NCI-H2196 (cell line): ENCODE measurements around the gene ZNF708.
A peak's percentile ranks its signal among the peaks of the same experiment; 100 is the strongest.
"Not testable (repeated sequence)": the region's sequence is repeated elsewhere in the genome, so short reads cannot be mapped to it uniquely, and the experiment has no call there.

ENCODE experiments used
- DNase-seq: peaks from one replicate; lab custom pipeline; 2025; ENCODE audit not compliant: unreplicated experiment; lab: John Stamatoyannopoulos, UW

Gene ZNF708

GRCh38 chr19:21328885-21329605 lies at the start of gene ZNF708:
ZNF708 (minus strand) TSS chr19:21329410; CDS start chr19:21329212, 198 bp downstream.
- DNase-seq, result peak; percentile 90

DNA sequence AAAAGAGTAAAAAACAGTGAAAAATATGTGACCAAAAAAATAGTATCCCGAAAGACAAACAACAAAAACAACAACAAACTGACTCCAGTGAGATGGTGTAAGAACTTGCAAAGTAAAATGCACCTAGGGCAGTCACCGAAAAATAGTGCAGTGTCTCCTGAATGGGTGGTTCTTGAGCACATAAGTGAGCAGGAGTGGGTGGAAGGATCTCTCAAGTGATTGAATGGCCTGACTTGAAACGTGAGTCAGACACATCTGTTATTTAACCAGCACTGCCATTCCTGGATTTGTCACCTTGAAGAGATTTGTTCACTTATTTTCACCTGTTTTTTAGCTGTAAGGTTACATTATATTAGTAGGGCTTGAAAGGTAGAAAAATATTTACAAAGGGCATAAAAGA lies 33.1 kb upstream of the ZNF708 start:
- no peak for DNase-seq

- peak; percentile 94 for DNase-seq
These were observed 29.7 kb upstream of the ZNF708 start, which contains the start of gene ZNF738 for GRCh38 chr19:21358768-21359451. ZNF738 (plus strand) TSS chr19:21359000; CDS start chr19:21359141, 141 bp downstream.

DNA sequence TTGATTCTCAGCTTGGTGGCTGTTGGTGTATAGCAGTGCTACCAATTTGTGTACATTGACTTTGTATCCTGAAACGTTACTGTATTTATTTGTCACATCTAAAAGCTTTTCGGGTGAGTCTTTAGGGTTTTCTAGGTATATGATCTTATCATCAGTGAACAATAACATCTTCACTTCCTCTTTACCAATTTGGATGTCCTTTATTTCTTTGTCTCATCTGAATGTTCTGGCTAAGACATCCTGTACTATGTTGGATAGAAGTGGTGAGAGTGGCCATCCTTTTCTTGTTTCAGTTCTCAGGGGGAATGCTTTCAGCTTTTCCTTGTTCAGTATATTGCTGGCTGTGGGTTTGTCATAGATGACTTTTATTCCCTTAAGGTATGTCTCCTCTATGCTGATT lies 23.6 kb upstream of the ZNF708 start:
- DNase-seq, result no peak

- DNase-seq, result not testable (repeated sequence)
These were observed 15.6 kb upstream of the ZNF708 start for GRCh38 chr19:21344841-21345240.

DNA sequence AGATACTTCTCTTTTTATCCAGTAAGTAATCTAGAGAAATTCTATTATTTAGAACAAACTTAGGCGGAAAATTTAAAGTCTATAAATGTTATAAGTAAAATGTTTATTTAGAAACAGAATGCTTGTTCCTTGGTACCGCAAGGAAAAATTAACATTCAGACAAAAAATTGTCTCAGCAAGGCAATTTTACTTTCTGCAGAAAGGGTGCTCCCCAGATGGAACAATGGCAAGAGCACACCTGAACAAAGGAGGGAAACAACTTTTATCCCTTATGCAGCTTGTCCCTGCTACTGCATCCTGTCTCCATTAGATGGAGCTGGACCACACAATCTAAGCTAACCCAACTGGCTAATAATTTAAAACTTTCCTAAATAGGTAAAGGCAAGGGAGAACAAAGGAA lies 6.5 kb upstream of the ZNF708 start:
- no peak for DNase-seq

GRCh38 chr19:21328406-21328805 lies 804 bp downstream of the ZNF708 start:
- no peak for DNase-seq

DNA sequence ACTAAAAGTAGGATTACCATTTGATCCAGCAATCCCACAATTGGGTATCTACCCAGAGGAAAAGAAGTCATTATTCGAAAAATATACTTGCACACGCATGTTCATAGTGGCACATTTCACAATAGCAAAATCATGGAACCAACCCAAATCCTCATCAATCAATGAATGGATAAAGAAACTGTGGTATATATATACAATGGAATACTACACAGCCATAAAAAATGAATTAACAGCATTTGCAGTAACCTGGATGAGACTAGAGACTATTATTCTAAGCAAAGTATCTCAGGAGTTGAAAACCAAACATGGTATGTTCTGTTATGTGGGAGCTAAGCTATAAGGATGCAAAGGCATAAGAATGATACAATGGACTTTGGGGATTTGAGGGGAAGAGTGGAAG lies 3.0 kb downstream of the ZNF708 start:
- no peak for DNase-seq

DNA sequence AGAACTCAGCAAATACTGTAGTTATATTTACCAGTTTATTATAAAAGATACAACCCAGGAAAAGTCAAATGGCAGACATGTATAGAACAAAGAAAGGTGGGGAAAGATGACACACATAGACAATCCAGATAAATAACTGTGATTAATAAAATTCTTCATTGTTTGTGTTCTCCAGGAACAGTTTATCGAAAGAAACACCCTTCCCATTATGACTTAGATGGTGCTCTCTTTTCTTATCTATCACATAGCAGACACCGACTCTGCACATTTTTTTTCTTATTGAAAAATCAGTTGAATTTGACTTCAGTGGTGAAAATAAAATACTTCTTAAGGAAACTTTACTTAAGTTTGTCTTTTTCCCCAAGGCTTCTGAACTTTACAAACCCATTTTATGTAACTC lies 6.2 kb downstream of the ZNF708 start:
- DNase-seq, result no peak

GRCh38 chr19:21322528-21322927 lies 6.7 kb downstream of the ZNF708 start:
- DNase-seq, result no peak

DNA sequence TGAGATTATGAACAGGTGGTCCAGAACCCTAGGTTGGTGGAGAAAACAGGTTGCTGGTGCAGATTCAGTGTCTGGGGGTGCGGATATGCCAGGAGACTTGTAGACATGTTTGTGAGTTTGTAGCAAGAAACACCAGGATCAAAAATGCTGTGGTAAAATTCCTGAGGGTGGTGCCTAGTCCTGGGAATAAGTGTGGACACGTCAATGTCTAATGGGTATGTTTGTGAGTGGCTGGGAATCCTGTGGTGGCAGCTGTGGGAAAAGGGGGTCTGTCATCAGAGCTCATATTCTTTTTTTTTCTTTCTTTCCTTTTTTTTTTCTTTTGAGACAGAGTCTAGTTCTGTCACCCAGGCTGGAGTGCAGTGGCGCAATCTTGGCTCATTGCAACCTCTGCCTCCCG lies 7.2 kb downstream of the ZNF708 start:
- DNase-seq, result no peak

- DNase-seq, result no peak
These were observed 8.1 kb downstream of the ZNF708 start for GRCh38 chr19:21321134-21321533.

GRCh38 chr19:21317821-21318220 lies 11.4 kb downstream of the ZNF708 start:
- no peak for DNase-seq

DNA sequence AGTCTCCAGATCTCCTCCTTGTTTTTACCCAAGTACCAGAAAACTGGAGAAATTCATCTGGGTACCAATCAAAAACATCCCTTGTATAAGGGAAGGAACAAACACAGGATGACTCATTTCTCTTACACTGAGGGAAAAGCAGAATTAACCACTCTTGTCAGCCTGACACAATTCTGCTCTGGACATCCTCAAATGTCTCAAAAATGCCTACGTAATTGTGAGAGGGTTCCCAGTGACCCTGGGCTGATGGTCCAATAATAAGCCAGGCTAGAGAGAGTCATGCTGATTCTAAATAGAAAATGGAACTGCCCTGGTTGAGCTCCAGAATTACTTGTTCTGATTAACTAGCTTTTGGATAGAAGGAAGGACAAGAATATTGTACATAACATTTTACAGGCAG lies 14.5 kb downstream of the ZNF708 start:
- no peak for DNase-seq

DNA sequence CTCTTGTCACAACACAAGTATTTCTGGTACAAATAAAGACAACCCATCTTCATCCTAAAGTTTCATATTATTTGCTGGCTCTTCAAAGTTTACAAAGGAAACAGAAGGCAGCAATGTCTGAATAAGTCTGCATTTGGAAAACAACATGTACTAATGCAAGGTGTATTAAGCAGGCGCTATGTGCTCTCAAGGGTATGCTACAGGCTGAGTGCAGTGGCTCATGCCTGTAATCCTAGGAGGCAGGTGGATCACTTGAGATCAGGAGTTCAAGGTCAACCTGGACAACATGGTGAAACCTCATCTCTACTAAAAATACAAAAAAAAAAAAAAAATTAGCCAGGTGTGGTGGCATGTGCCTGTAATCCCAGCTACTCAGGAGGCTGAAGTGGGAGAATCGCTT lies 16.4 kb downstream of the ZNF708 start:
- DNase-seq, result not testable (repeated sequence)

DNA sequence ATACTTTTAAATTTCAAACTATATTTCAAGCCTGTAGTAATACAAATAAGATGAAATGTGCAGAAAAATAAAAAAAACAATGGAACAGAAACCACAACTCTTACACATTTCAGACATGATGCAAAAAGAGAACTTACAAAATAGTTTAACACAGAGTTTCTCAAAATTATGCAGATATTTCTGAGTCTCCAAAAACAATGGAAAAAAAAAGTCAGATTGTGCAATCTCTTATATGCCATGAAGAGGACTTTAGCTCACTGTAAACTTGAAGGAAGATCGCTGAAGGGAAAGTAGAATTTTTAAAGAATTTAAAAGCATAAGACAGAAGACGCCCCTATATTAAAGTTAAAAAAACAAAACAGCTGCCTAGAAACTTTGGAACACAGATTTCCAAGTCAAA lies 20.4 kb downstream of the ZNF708 start:
- DNase-seq, result no peak

DNA sequence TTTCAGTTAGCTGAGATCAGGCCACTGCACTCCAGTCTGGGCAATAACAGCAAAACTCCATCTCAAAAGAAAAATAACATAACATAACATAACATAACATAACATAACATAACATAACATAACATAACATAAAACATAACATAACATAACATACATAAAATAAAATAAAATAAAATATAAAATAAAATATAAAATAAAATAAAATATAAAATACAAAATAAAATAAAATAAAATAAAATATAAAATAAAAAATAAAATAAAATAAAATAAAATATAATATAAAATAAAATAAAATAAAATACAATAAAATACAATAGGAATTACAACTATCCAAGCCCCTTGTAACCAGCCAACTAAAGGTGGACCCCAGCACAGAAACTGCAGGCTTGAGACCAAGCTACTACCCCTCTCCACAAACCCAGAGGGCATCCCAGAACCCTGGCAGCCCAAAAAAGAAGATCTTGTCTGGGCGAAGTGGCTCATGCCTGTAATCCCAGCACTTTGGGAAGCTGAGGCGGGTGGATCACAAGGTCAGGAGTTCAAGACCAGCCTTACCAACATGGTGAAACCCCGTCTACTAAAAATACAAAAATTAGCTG lies 22.2 kb downstream of the ZNF708 start:
- DNase-seq, result not testable (repeated sequence)

DNA sequence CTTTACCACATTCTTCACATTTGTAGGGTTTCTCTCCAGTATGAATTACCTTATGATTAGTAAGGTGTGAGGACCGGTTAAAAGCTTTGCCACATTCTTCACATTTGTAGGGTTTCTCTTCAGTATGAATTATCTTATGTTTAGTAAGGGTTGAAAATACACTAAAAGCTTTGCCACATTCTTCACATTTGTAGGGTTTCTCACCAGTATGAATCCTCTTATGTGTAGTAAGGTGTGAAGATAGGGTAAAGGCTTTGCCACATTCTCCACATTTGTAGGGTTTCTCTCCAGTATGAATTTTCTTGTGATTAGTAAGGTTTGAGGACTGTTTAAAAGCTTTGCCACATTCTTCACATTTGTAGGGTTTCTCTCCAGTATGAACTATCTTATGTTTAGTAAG lies 35.4 kb downstream of the ZNF708 start:
- DNase-seq, result not testable (repeated sequence)

- no peak for DNase-seq
These were observed 59.4 kb downstream of the ZNF708 start for GRCh38 chr19:21269813-21270212.

GRCh38 chr19:21264891-21265290 lies 64.3 kb downstream of the ZNF708 start:
- no peak for DNase-seq

DNA sequence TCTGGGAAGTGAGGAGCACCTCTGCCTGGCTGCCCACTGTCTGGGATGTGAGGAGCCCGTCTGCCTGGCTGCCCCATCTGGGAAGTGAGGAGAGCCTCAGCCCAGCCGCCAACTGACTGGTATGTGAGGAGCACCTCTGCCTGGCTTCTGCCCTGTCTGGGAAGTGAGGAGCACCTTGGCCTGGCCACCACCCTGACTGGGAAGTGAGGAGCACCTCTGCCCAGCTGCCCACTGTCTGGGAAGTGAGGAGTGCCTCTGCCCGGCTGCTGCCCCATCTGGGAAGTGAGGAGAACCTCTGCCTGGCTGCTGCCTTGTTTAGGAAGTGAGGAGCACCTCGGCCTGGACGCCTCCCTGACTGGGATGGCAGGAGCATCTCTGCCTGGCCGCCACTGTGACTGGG lies 64.8 kb downstream of the ZNF708 start:
- DNase-seq, result no peak

GRCh38 chr19:21260848-21261381 lies 68.3 kb downstream of the ZNF708 start:
- DNase-seq, result not testable (repeated sequence)
